Neuronal stem cell (in vitro differentiated cells): ENCODE results near the gene GLMN.
"Not testable (repeated sequence)": the region's sequence is repeated elsewhere in the genome, so short reads cannot be mapped to it uniquely, and the experiment has no call there.

Experiments
- DNase-seq: peaks from one replicate; pipeline ENCODE4 v3.0.0-alpha.2; 2013; ENCODE audit warnings: low spot score
- H2AFZ ChIP-seq: one replicate; pipeline ENCODE4 v1.6.1; 2013; ENCODE audit warnings: mild to moderate bottlenecking, low read length, inconsistent platforms
- H2AK5ac ChIP-seq: 2 replicates; pipeline ENCODE4 v1.6.1; 2013; ENCODE audit warnings: low read depth, mild to moderate bottlenecking, inconsistent platforms, low read length, moderate library complexity, mixed read lengths
- H2BK120ac ChIP-seq: 2 replicates; pipeline ENCODE4 v1.6.1; 2013; ENCODE audit warnings: low read depth, mild to moderate bottlenecking, inconsistent platforms, low read length, moderate library complexity, mixed read lengths
- H2BK12ac ChIP-seq: one replicate; pipeline ENCODE4 v1.6.1; 2013; ENCODE audit warnings: low read length, inconsistent platforms
- H2BK15ac ChIP-seq: 2 replicates; pipeline ENCODE4 v1.6.1; 2013; ENCODE audit warnings: mild to moderate bottlenecking, low read length, inconsistent platforms, mixed read lengths
- H2BK5ac ChIP-seq: one replicate; pipeline ENCODE4 v1.6.1; 2013; ENCODE audit warnings: inconsistent platforms, mild to moderate bottlenecking, low read length, moderate library complexity
- H3K14ac ChIP-seq: one replicate; pipeline ENCODE4 v1.6.1; 2013; ENCODE audit warnings: low read length, inconsistent platforms
- H3K18ac ChIP-seq: 2 replicates; pipeline ENCODE4 v1.6.1; 2013; ENCODE audit warnings: low read length, inconsistent platforms
- H3K23ac ChIP-seq: 2 replicates; pipeline ENCODE4 v1.6.1; 2013; ENCODE audit warnings: low read depth, mild to moderate bottlenecking, mixed read lengths, low read length, inconsistent platforms; ENCODE audit not compliant: poor library complexity
- H3K27ac ChIP-seq: replicated peaks from 3 replicates; pipeline ENCODE4 v1.5.1; 2013; ENCODE audit warnings: low read length, inconsistent platforms
- H3K27me3 ChIP-seq, 3 experiments: 2 replicates each; pipeline ENCODE4 v1.6.1; 2013; ENCODE audit warnings: low read length in 3 of 3, mild to moderate bottlenecking in 2 of 3, inconsistent platforms in 1 of 3, low read depth in 1 of 3, mixed read lengths in 1 of 3, moderate library complexity in 1 of 3; ENCODE audit not compliant: control insufficient read depth in 3 of 3, insufficient read depth in 3 of 3
- H3K36me3 ChIP-seq, 2 donors: replicated peaks in 1 of 2; 2 replicates each; pipeline ENCODE4 v1.6.1; 2013; ENCODE audit warnings: low read length in 2 of 2; ENCODE audit not compliant: control insufficient read depth in 2 of 2, insufficient read depth in 2 of 2
- H3K4ac ChIP-seq: 2 replicates; pipeline ENCODE4 v1.6.1; 2013; ENCODE audit warnings: inconsistent platforms, mild to moderate bottlenecking, low read length, moderate library complexity
- H3K4me1 ChIP-seq, 2 donors: 1 replicate in 1 of 2; 2 replicates in 1 of 2; pipeline ENCODE4 v1.6.1; 2013; ENCODE audit warnings: low read length in 2 of 2, low read depth in 1 of 2; ENCODE audit not compliant: control insufficient read depth in 2 of 2, insufficient read depth in 1 of 2
- H3K4me2 ChIP-seq: one replicate; pipeline ENCODE4 v1.6.1; 2013; ENCODE audit warnings: mild to moderate bottlenecking, low read length, inconsistent platforms; ENCODE audit not compliant: insufficient read depth, poor library complexity, severe bottlenecking
- H3K4me3 ChIP-seq, 2 donors: 2 replicates each; pipeline ENCODE4 v1.5.1; 2013; ENCODE audit warnings: low read length in 2 of 2, mild to moderate bottlenecking in 2 of 2, inconsistent platforms in 1 of 2, moderate library complexity in 1 of 2
- H3K79me1 ChIP-seq: one replicate; pipeline ENCODE4 v1.6.1; 2013; ENCODE audit warnings: low read depth, mild to moderate bottlenecking, inconsistent platforms, low read length, moderate library complexity
- H3K9ac ChIP-seq: one replicate; pipeline ENCODE4 v1.6.1; 2013; ENCODE audit warnings: mild to moderate bottlenecking, low read depth, low read length, inconsistent platforms; ENCODE audit not compliant: poor library complexity
- H3K9me3 ChIP-seq, 2 donors: replicated peaks in 1 of 2; 2 replicates each; pipeline versions ENCODE3 to v1.6.1; 2013; ENCODE audit warnings: low read length in 2 of 2, mild to moderate bottlenecking in 2 of 2, inconsistent platforms in 1 of 2, low read depth in 1 of 2, mixed read lengths in 1 of 2, moderate library complexity in 1 of 2; ENCODE audit not compliant: control insufficient read depth in 2 of 2, insufficient read depth in 1 of 2
- H4K8ac ChIP-seq: one replicate; pipeline ENCODE4 v1.6.1; 2013; ENCODE audit warnings: low read depth, mild to moderate bottlenecking, inconsistent platforms, low read length, moderate library complexity
- H4K91ac ChIP-seq: one replicate; pipeline ENCODE4 v1.6.1; 2013; ENCODE audit warnings: low read length, low read depth, mild to moderate bottlenecking, inconsistent platforms; ENCODE audit not compliant: poor library complexity
- WGBS, 2 donors: extraction: QIAGEN DNeasy Blood & Tissue Kit; methylation state at CpG; one replicate each; pipeline ENCODE4 v1.1.7; 2013; ENCODE audit warnings: missing lambda C conversion rate in 2 of 2, mixed read lengths in 1 of 2; ENCODE audit not compliant: insufficient read length in 2 of 2, insufficient replicate concordance in 1 of 2; ENCODE audit errors: extremely low coverage in 2 of 2; 5-methylcytosine and 5-hydroxymethylcytosine counted together

Gene GLMN

DNA sequence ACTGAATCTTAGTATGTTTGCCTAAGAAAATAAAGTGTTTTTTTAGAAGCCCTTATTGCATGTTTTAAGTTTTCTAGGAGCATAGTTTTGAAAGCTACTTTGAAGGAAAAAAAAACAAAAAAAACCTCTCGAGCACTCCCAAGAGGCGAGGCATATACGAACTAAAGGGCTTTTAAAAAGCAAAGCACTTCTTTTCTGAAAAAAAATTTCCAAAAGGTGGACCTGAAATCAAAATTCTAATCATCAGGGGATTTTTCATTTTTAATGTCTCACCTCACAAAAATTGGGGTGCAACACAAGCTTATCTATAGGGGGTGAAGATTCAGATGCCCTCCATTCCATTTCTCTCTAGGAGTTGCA, 594 bp downstream of the GLMN start:
- Histone ChIP-seq H3K4me1 (peaks cover 2 to 6% of the 10 kb centered on the region in 2 donors), H3K18ac (peak overlapping the region; percentile 100), H2AK5ac (no peak overlapping the region), H4K91ac (no peak overlapping the region), H3K4ac (no peak overlapping the region), H3K79me1 (peaks cover 3% of the 10 kb centered on the region), H2BK15ac (no peak overlapping the region), H3K14ac (no peak overlapping the region), H2BK5ac (peak overlapping the region; percentile 100), H3K36me3 (peaks cover 2 to 62% of the 10 kb centered on the region in 2 donors), H2BK120ac (no peak overlapping the region), H3K9me3 (peaks cover 0 to 7% of the 10 kb centered on the region in 2 donors), H2BK12ac (no peak overlapping the region), H3K23ac (no peak overlapping the region), H3K4me3 (peak overlapping the region; percentile 87 to 100), H4K8ac (no peak overlapping the region), H3K9ac (peak overlapping the region; percentile 99), H3K27me3 (no peaks in the 10 kb centered on the region), H2AFZ (peak overlapping the region; percentile 98), H3K27ac (peak overlapping the region; percentile 99), H3K4me2 (peak overlapping the region; percentile 78)
- WGBS, 2 donors, result no CpG with 5 or more reads among the region's 3 CpGs
- DNase-seq, result no peak

DNA sequence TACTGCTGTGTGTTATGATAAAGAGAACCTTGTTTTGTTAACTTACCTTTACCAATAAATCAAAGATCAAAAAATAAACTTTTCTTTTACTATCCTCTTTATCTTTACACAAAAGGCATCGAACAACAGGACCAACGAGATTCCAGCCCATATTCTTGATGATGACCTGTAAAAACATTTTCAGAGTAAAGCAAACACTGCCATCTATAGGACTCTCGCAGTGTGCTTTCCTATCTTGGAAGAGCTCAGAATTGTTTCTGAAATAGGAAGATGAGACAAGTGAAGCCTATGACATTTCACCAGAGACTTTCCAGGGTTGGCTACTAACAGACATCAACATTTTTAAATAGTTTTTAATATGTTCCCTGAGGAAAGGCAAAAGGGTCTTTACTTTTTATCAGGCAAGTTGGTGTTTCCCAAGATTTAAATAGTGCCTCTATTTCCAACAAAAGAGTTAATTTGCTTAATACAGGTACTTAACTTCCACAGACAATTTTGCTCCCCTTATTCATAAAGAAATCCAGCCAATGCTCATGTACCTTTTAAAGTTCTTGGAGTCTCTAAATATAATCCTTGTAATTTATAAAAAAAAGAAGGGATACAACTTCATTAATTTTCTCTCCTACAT, 7.3 kb downstream of the GLMN start:
- Histone ChIP-seq H2BK15ac (no peak overlapping the region), H3K4ac (no peak overlapping the region), H2BK5ac (no peak overlapping the region), H3K23ac (no peak overlapping the region), H3K27ac (no peak overlapping the region), H3K27me3 (no peaks in the 10 kb centered on the region), H2AK5ac (no peak overlapping the region), H2AFZ (no peak overlapping the region), H3K18ac (no peak overlapping the region), H4K91ac (no peak overlapping the region), H3K9me3 (peaks cover 0 to 7% of the 10 kb centered on the region in 2 donors), H3K4me3 (no peak overlapping the region), H2BK12ac (no peak overlapping the region), H3K4me2 (no peak overlapping the region), H3K79me1 (peaks cover 2% of the 10 kb centered on the region), H2BK120ac (no peak overlapping the region), H3K9ac (no peak overlapping the region), H3K36me3 (peaks cover 5 to 86% of the 10 kb centered on the region in 2 donors), H3K14ac (no peak overlapping the region), H3K4me1 (no peaks in the 10 kb centered on the region), H4K8ac (no peak overlapping the region)
- no peak for DNase-seq
- no CpG with 5 or more reads among the region's 3 CpGs for WGBS, 2 donors

DNA sequence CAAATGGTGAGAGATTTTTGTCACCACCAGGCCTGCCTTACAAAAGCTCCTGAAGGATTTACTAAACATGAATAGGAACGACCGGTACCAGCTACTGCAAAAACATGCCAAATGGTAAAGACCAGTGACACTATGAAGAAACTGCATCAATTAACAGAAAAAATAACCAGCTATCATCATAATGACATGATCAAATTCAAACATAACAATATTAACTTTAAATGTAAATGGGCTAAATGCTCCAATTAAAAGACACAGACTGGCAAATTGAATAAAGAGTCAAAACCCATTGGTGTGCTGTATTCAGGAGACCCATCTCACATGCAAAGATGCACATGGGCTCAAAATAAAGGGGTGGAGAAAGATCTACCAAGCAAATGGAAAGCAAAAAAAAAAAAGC, 17.4 kb downstream of the GLMN start:
- WGBS, 2 donors, result no CpG with 5 or more reads among the region's 2 CpGs
- H2BK12ac ChIP-seq, H3K9me3 ChIP-seq, H3K4me2 ChIP-seq, H2BK5ac ChIP-seq, H4K91ac ChIP-seq, H3K23ac ChIP-seq, H3K18ac ChIP-seq, H2BK15ac ChIP-seq, H2BK120ac ChIP-seq, DNase-seq, H2AK5ac ChIP-seq, H3K79me1 ChIP-seq, H3K14ac ChIP-seq, H3K27ac ChIP-seq, H3K4ac ChIP-seq, H2AFZ ChIP-seq, H3K9ac ChIP-seq, H3K4me3 ChIP-seq, H3K4me1 ChIP-seq, H3K27me3 ChIP-seq, H4K8ac ChIP-seq: not testable (repeated sequence)
- H3K36me3 ChIP-seq, result peaks cover 0 to 67% of the 10 kb centered on the region in 2 donors

DNA sequence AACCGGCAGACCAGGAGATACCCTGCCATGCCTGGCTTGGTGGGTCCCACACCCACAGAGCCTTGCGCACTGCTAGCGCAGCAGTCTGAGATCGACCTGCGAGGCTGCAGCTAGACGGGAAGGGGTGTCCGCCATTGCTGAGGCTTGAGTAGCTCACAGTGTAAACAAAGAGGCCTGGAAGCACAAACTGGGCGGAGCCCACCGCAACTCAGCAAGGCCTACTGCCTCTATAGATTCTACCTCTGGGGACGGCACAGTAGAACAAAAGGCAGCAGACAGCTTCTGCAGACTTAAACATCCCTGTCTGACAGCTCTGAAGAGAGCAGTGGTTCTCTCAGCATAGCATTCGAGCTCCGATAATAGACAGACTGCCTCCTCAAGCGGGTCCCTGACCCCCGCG, 19.0 kb downstream of the GLMN start:
- not testable (repeated sequence) for H3K4me3 ChIP-seq, H4K91ac ChIP-seq, H3K9me3 ChIP-seq, H4K8ac ChIP-seq, H3K14ac ChIP-seq, H3K9ac ChIP-seq, H3K4ac ChIP-seq, DNase-seq, H3K4me1 ChIP-seq, H3K27ac ChIP-seq, H2BK5ac ChIP-seq, H2BK120ac ChIP-seq, H3K4me2 ChIP-seq, H2BK15ac ChIP-seq, H2BK12ac ChIP-seq, H3K23ac ChIP-seq, H2AFZ ChIP-seq, H3K27me3 ChIP-seq, H3K79me1 ChIP-seq
- Histone ChIP-seq H2AK5ac (peak overlapping the region; percentile 78), H3K36me3 (peaks cover 0 to 68% of the 10 kb centered on the region in 2 donors), H3K18ac (peak overlapping the region; percentile 59)
- WGBS, 2 donors, result no CpG with 5 or more reads among the region's 15 CpGs
